Osteoblast (primary cell): Measurements from ENCODE around the gene GCKR. TPM values are rescaled to one million over a fixed set of nuclear protein-coding genes. Genes with fewer than 3 reads are reported as not detected.

Experiments
- DNase-seq: peaks from one replicate; pipeline ENCODE4 v3.0.0; 2011; ENCODE audit warnings: low spot score, mixed read lengths; ENCODE audit not compliant: insufficient read length; ENCODE audit errors: missing footprints
- H2AFZ ChIP-seq: 2 replicates; pipeline ENCODE4 v1.6.0; 2011; ENCODE audit warnings: mild to moderate bottlenecking, low read length
- H3K27ac ChIP-seq: 2 replicates; pipeline ENCODE4 v1.5.1; 2011; ENCODE audit warnings: mild to moderate bottlenecking, low read depth, low read length, moderate library complexity
- H3K27me3 ChIP-seq: 2 replicates; pipeline ENCODE4 v1.6.0; 2012; ENCODE audit warnings: mild to moderate bottlenecking, control low read depth, inconsistent platforms, low read length, moderate library complexity; ENCODE audit not compliant: insufficient read depth
- H3K36me3 ChIP-seq: 2 replicates; pipeline ENCODE4 v1.5.1; 2011; ENCODE audit warnings: mild to moderate bottlenecking, low read length, control low read depth, moderate library complexity; ENCODE audit not compliant: insufficient read depth
- H3K4me1 ChIP-seq: 2 replicates; pipeline ENCODE4 v1.5.1; 2011; ENCODE audit warnings: mild to moderate bottlenecking, low read length, control low read depth, moderate library complexity; ENCODE audit not compliant: insufficient read depth
- H3K4me2 ChIP-seq: 2 replicates; pipeline ENCODE4 v1.6.0; 2011; ENCODE audit warnings: mild to moderate bottlenecking, low read length; ENCODE audit not compliant: insufficient read depth
- H3K4me3 ChIP-seq: fragments of 200-600 bp; sonication (generic); 3 replicates; pipeline ENCODE4 v1.5.1; 2012; ENCODE audit warnings: mild to moderate bottlenecking, low read length, inconsistent platforms; ENCODE audit not compliant: insufficient read depth
- H3K79me2 ChIP-seq: 2 replicates; pipeline ENCODE4 v1.6.0; 2012; ENCODE audit warnings: mild to moderate bottlenecking, low read length, control low read depth, inconsistent platforms; ENCODE audit not compliant: insufficient read depth
- H3K9me3 ChIP-seq: 2 replicates; pipeline ENCODE4 v1.5.1; 2011; ENCODE audit warnings: low read depth, low read length, control low read depth
- H4K20me1 ChIP-seq: 2 replicates; pipeline ENCODE4 v1.6.0; 2012; ENCODE audit warnings: mild to moderate bottlenecking, low read length, control low read depth; ENCODE audit not compliant: insufficient read depth
- CTCF ChIP-seq: IDR thresholded peaks from 2 replicates; pipeline ENCODE4 v1.5.1; 2011; ENCODE audit warnings: mild to moderate bottlenecking, low read depth, low read length, moderate library complexity; ENCODE audit errors: extremely low read depth
- total RNA-seq: library from RNA; depleted of rRNA; stranded (reverse); fragments of >200 nt; gene quantifications from 2 replicates; pipeline ENCODE4 v1.2.3, GENCODE V29; 2012

GCKR gene
- total RNA-seq, 1 donor, result 1.4 TPM

GRCh38 chr2:27485496-27485895 is 11.1 kb upstream of the GCKR start:
- Histone ChIP-seq H3K79me2 (peaks cover 19% of the 10 kb centered on the region), H3K9me3 (no peaks in the 10 kb centered on the region), H3K27me3 (no peaks in the 10 kb centered on the region), H2AFZ (no peak overlapping the region), H3K4me3 (no peak overlapping the region), H4K20me1 (no peaks in the 10 kb centered on the region), H3K27ac (no peak overlapping the region), H3K4me2 (no peak overlapping the region), H3K36me3 (peaks cover 25% of the 10 kb centered on the region), H3K4me1 (peaks cover 14% of the 10 kb centered on the region)
- DNase-seq, result no peak
- TF ChIP-seq CTCF, result no peak

- Histone ChIP-seq H4K20me1 (no peaks in the 10 kb centered on the region), H3K9me3 (no peaks in the 10 kb centered on the region), H3K4me1 (peaks cover 19% of the 10 kb centered on the region), H3K4me2 (peak overlapping the region; percentile 95), H3K79me2 (peaks cover 19% of the 10 kb centered on the region), H3K27me3 (no peaks in the 10 kb centered on the region), H3K36me3 (peaks cover 13% of the 10 kb centered on the region), H2AFZ (peak overlapping the region; percentile 97), H3K27ac (peak overlapping the region; percentile 73), H3K4me3 (peak overlapping the region; percentile 88)
- peak; percentile 82 for DNase-seq
- peak; percentile 16 for TF ChIP-seq CTCF
Observed at GRCh38 chr2:27489118-27489497, 7.5 kb upstream of the GCKR start.

GRCh38 chr2:27489498-27490397 is 6.9 kb upstream of the GCKR start, which contains the start of gene IFT172:
Gene IFT172, minus strand, starts transcription at chr2:27489743. Its CDS starts 90 bp downstream, at chr2:27489653.
- peaks cover 13% of the 10 kb centered on the region for H3K36me3 ChIP-seq
- H4K20me1 ChIP-seq, result no peaks in the 10 kb centered on the region
- no peaks in the 10 kb centered on the region for H3K27me3 ChIP-seq
- peak within 1 kb of the TSS; percentile 95 for H3K4me2 ChIP-seq
- DNase-seq, result peak; percentile 98
- peaks cover 22% of the 10 kb centered on the region for H3K79me2 ChIP-seq
- no peak for TF ChIP-seq CTCF
- H3K4me3 ChIP-seq, result peak within 1 kb of the TSS; percentile 88
- H3K27ac ChIP-seq, result peak within 1 kb of the TSS; percentile 73
- H3K9me3 ChIP-seq, result no peaks in the 10 kb centered on the region
- H2AFZ ChIP-seq, result peak within 1 kb of the TSS; percentile 97
- H3K4me1 ChIP-seq, result peaks cover 22% of the 10 kb centered on the region

GRCh38 chr2:27492557-27492956 is 4.1 kb upstream of the GCKR start:
- H3K27ac ChIP-seq, result no peak overlapping the region
- H3K4me3 ChIP-seq, result no peak overlapping the region
- no peak overlapping the region for H3K4me2 ChIP-seq
- H2AFZ ChIP-seq, result no peak overlapping the region
- peaks cover 19% of the 10 kb centered on the region for H3K79me2 ChIP-seq
- peaks cover 8% of the 10 kb centered on the region for H3K36me3 ChIP-seq
- no peaks in the 10 kb centered on the region for H3K27me3 ChIP-seq
- TF ChIP-seq CTCF, result no peak
- peaks cover 38% of the 10 kb centered on the region for H3K4me1 ChIP-seq
- H3K9me3 ChIP-seq, result no peaks in the 10 kb centered on the region
- H4K20me1 ChIP-seq, result no peaks in the 10 kb centered on the region
- no peak for DNase-seq
